NCI-H187 (cell line): Measurements from ENCODE around the gene MET.
"Not testable (repeated sequence)": the region's sequence is repeated elsewhere in the genome, so short reads cannot be mapped to it uniquely, and the experiment has no call there.

Experiments used
- DNase-seq, 2 experiments: peaks; one replicate each; lab custom pipeline; 2025; lab: John Stamatoyannopoulos, UW

MET gene

GRCh38 chr7:116727432-116728009 is 55.5 kb downstream of the MET start:
- no peak for DNase-seq

- DNase-seq, result no peak
Observed at GRCh38 chr7:116728413-116728812, 56.4 kb downstream of the MET start.

GRCh38 chr7:116730097-116731022 is 58.4 kb downstream of the MET start:
- no peak for DNase-seq

- DNase-seq, result no peak
Observed at GRCh38 chr7:116731023-116731395, 59.0 kb downstream of the MET start.

GRCh38 chr7:116731445-116732335 is 59.7 kb downstream of the MET start:
- no peak for DNase-seq

- no peak for DNase-seq
Observed at GRCh38 chr7:116732788-116733694, 61.0 kb downstream of the MET start.

- no peak for DNase-seq
Observed at GRCh38 chr7:116733924-116734580, 62.1 kb downstream of the MET start.

GRCh38 chr7:116734710-116735109 is 62.7 kb downstream of the MET start:
- DNase-seq, result no peak

- DNase-seq, result no peak
Observed at GRCh38 chr7:116736927-116737715, 65.1 kb downstream of the MET start.

GRCh38 chr7:116738378-116738777 is 66.4 kb downstream of the MET start:
- DNase-seq, result no peak

- DNase-seq, result no peak
Observed at GRCh38 chr7:116739307-116739706, 67.3 kb downstream of the MET start.

GRCh38 chr7:116740231-116740630 is 68.2 kb downstream of the MET start:
- DNase-seq, result no peak

GRCh38 chr7:116740755-116741462 is 68.9 kb downstream of the MET start:
- DNase-seq, result no peak

GRCh38 chr7:116741625-116742316 is 69.8 kb downstream of the MET start:
- DNase-seq, result no peak

GRCh38 chr7:116742641-116743040 is 70.6 kb downstream of the MET start:
- DNase-seq, result no peak

GRCh38 chr7:116743835-116744234 is 71.8 kb downstream of the MET start:
- not testable (repeated sequence) for DNase-seq

- DNase-seq, result not testable (repeated sequence)
Observed at GRCh38 chr7:116746388-116746787, 74.4 kb downstream of the MET start.

GRCh38 chr7:116751070-116751469 is 79.1 kb downstream of the MET start:
- not testable (repeated sequence) for DNase-seq
